ENCODE data around the gene NPTX1.

- TF ChIP-seq ZNF589 (CRISPR knock-in tag; IDR thresholded peaks at IDR 0.05; ENCODE audit: low read depth) (no peak), GTF2F1 (IDR thresholded peaks at IDR 0.05; ENCODE audit: low read depth, low read length) (no peak), CTCF (IDR thresholded peaks at IDR 0.05 in 2 of 3, conservative IDR thresholded peaks at IDR 0.05 in 1 of 3; ENCODE audit: insufficient read depth in 2 of 3, low read depth in 1 of 3, low read length in 3 of 3) (no peak), FOXJ3 (CRISPR knock-in tag; IDR thresholded peaks at IDR 0.05) (no peak), HNRNPUL1 (IDR thresholded peaks at IDR 0.05; ENCODE audit: low read length) (no peak)
Observed at GRCh38 chr17:80481284-80482057, 5.1 kb upstream of the NPTX1 start.
